Erythroblast (primary cell): ENCODE results near the gene PELI3.
A peak's percentile ranks its signal among the peaks of the same experiment; 100 is the strongest.

Experiments
- DNase-seq, 2 experiments: peaks; one replicate each; lab custom pipeline; 2025; lab: John Stamatoyannopoulos, UW
- GATA1 ChIP-seq: IDR thresholded peaks from 2 replicates; pipeline ENCODE4 v1.6.1; 2011; ENCODE audit warnings: low read depth, mild to moderate bottlenecking, control low read depth, low read length, moderate library complexity
- POLR2A ChIP-seq: IDR thresholded peaks from 2 replicates; pipeline ENCODE4 v1.6.1; 2011; ENCODE audit warnings: mild to moderate bottlenecking, low read length

PELI3 gene

GRCh38 chr11:66475349-66476172 is 8.9 kb downstream of the PELI3 start:
- TF ChIP-seq GATA1 (no peak), POLR2A (no peak)
- DNase-seq: no peak

GRCh38 chr11:66476173-66476840 is 9.6 kb downstream of the PELI3 start:
- no peak for DNase-seq
- TF ChIP-seq POLR2A (no peak), GATA1 (no peak)

- TF ChIP-seq GATA1 (no peak), POLR2A (no peak)
- DNase-seq: no peak
Observed at GRCh38 chr11:66476841-66477251, 10.1 kb downstream of the PELI3 start.

GRCh38 chr11:66477263-66478201 is 10.8 kb downstream of the PELI3 start:
- TF ChIP-seq GATA1: no peak
- TF ChIP-seq POLR2A: no peak
- no peak for DNase-seq

- DNase-seq: peak; percentile 44 to 59
Observed at GRCh38 chr11:66478729-66479393, 12.2 kb downstream of the PELI3 start.

GRCh38 chr11:66479394-66480116 is 12.8 kb downstream of the PELI3 start:
- peak; percentile 61 to 64 for DNase-seq

More at GRCh38 chr11:66478729-66479393, 12.2 kb downstream of the PELI3 start:
- TF ChIP-seq GATA1 (no peak), POLR2A (no peak)

GRCh38 chr11:66480117-66480938 is 13.6 kb downstream of the PELI3 start, which contains the start of gene DPP3:
Gene DPP3, plus strand, starts transcription at chr11:66480434. Its CDS starts 1,767 bp downstream, at chr11:66482201.
- DNase-seq: peak; percentile 98
- TF ChIP-seq GATA1 (no peak), POLR2A (peak; percentile 92)

More at GRCh38 chr11:66479394-66480116, 12.8 kb downstream of the PELI3 start:
- no peak for TF ChIP-seq GATA1
- TF ChIP-seq POLR2A: no peak

- DNase-seq: no peak
- TF ChIP-seq POLR2A (no peak), GATA1 (no peak)
Observed at GRCh38 chr11:66484806-66485380, 18.2 kb downstream of the PELI3 start.

- TF ChIP-seq POLR2A: no peak
- no peak for TF ChIP-seq GATA1
- DNase-seq: no peak
Observed at GRCh38 chr11:66488957-66489356, 22.3 kb downstream of the PELI3 start.

GRCh38 chr11:66489636-66490035 is 22.9 kb downstream of the PELI3 start:
- TF ChIP-seq GATA1 (no peak), POLR2A (no peak)
- DNase-seq: no peak
